HEK293T (cell line): ENCODE data around the gene CELF2.
"Not testable (repeated sequence)": the region's sequence is repeated elsewhere in the genome, so short reads cannot be mapped to it uniquely, and the experiment has no call there.

ENCODE experiments used
- CTCF ChIA-PET: fragments of 350-600 bp; formaldehyde crosslinking; extraction: SDS; loops from one replicate; lab custom pipeline; 2021; ENCODE audit warnings: antibody characterized with exemption, inconsistent platforms; lab: Yijun Ruan, JAX
- POLR2A ChIA-PET: fragments of 350-600 bp; formaldehyde crosslinking; extraction: SDS; loops from one replicate; lab custom pipeline; 2020; ENCODE audit warnings: antibody characterized with exemption, inconsistent platforms; lab: Yijun Ruan, JAX
- DNase-seq: peaks from one replicate; pipeline ENCODE4 v3.0.0; 2012; ENCODE audit warnings: mixed read lengths; ENCODE audit errors: extremely low spot score
- ARNT ChIP-seq: fragments of 450-650 bp; IDR thresholded peaks from 2 replicates; pipeline ENCODE4 v1.6.1; 2017; ENCODE audit warnings: mild to moderate bottlenecking
- BHLHE40 ChIP-seq: fragments of 450-650 bp; IDR thresholded peaks from 2 replicates; pipeline ENCODE4 v1.6.1; 2016; ENCODE audit warnings: mild to moderate bottlenecking, moderate library complexity, borderline replicate concordance
- CTBP1 ChIP-seq: fragments of 450-650 bp; IDR thresholded peaks from 2 replicates; pipeline ENCODE4 v1.6.1; 2016; ENCODE audit warnings: borderline replicate concordance
- ELF4 ChIP-seq: fragments of 450-650 bp; IDR thresholded peaks from 2 replicates; pipeline ENCODE4 v1.6.1; 2017; ENCODE audit warnings: antibody characterized with exemption
- FOXA1 ChIP-seq: fragments of 450-650 bp; IDR thresholded peaks from 2 replicates; pipeline ENCODE4 v1.6.1; 2016; ENCODE audit warnings: mild to moderate bottlenecking
- FOXK2 ChIP-seq: fragments of 450-650 bp; IDR thresholded peaks from 2 replicates; pipeline ENCODE4 v1.6.1; 2016; ENCODE audit warnings: mild to moderate bottlenecking
- FOXM1 ChIP-seq: fragments of 450-650 bp; IDR thresholded peaks from 2 replicates; pipeline ENCODE4 v1.6.1; 2017; ENCODE audit warnings: mild to moderate bottlenecking, borderline replicate concordance
- HDGF ChIP-seq: fragments of 450-650 bp; IDR thresholded peaks from 2 replicates; pipeline ENCODE4 v1.6.1; 2017; ENCODE audit warnings: antibody characterized with exemption, borderline replicate concordance
- L3MBTL2 ChIP-seq: fragments of 450-650 bp; conservative IDR thresholded peaks from 2 replicates; pipeline ENCODE4 v1.6.1; 2016; ENCODE audit warnings: mild to moderate bottlenecking
- LEF1 ChIP-seq: fragments of 450-650 bp; IDR thresholded peaks from 2 replicates; pipeline ENCODE4 v1.6.1; 2017; ENCODE audit warnings: mild to moderate bottlenecking, borderline replicate concordance
- NFRKB ChIP-seq: fragments of 450-650 bp; IDR thresholded peaks from 2 replicates; pipeline ENCODE4 v1.6.1; 2016; ENCODE audit warnings: mild to moderate bottlenecking, moderate library complexity
- SP1 ChIP-seq: fragments of 450-650 bp; IDR thresholded peaks from 2 replicates; pipeline ENCODE4 v1.6.1; 2017
- SUZ12 ChIP-seq: fragments of 450-650 bp; IDR thresholded peaks from 2 replicates; pipeline ENCODE4 v1.6.1; 2016; ENCODE audit warnings: mild to moderate bottlenecking
- TARDBP ChIP-seq: fragments of 450-650 bp; IDR thresholded peaks from 2 replicates; pipeline ENCODE4 v1.6.1; 2016
- ZNF384 ChIP-seq: fragments of 450-650 bp; IDR thresholded peaks from 2 replicates; pipeline ENCODE4 v1.6.1; 2016
- TF ChIP-seq, protein P1 (sequence below): fragments of 450-650 bp; IDR thresholded peaks from 2 replicates; pipeline ENCODE4 v1.6.1; 2016

The CELF2 gene

DNA sequence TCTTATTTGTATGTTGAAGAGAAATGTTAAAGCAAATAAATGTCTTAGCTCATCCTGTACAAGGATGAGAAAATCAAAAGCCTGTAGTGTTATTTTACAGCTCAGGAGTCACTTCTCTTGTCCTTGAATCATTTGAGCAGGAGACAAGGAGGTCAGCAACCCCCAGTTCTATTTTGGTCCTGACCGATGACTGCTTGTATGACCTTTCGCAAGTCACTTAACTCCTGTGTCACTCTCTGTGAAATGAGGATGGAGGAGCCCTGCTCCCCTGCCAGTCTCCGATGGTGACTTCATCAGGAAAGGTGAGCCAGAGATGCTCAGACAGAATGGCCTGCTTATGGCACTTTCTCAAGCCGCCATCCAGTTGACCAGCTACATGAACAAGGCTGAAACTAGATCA is 101.0 kb downstream of the CELF2 start:
- CTCF ChIA-PET = no interaction called here
- no peak for DNase-seq
- POLR2A ChIA-PET = interaction anchor here (1.1 kb wide), 1 partner anchor 41 kb away, joined by 3 read pairs; no protein-coding TSS in a partner anchor
- no peak for TF ChIP-seq FOXA1
- no peak for TF ChIP-seq HDGF
- no peak for TF ChIP-seq ELF4
- TF ChIP-seq CTBP1 = no peak
- TF ChIP-seq L3MBTL2 = no peak
- TF ChIP-seq TARDBP = no peak
- TF ChIP-seq FOXK2 = no peak
- TF ChIP-seq, protein P1, sequence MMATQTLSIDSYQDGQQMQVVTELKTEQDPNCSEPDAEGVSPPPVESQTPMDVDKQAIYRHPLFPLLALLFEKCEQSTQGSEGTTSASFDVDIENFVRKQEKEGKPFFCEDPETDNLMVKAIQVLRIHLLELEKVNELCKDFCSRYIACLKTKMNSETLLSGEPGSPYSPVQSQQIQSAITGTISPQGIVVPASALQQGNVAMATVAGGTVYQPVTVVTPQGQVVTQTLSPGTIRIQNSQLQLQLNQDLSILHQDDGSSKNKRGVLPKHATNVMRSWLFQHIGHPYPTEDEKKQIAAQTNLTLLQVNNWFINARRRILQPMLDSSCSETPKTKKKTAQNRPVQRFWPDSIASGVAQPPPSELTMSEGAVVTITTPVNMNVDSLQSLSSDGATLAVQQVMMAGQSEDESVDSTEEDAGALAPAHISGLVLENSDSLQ = no peak
- no peak for TF ChIP-seq LEF1
- TF ChIP-seq ARNT = no peak
- no peak for TF ChIP-seq BHLHE40
- no peak for TF ChIP-seq FOXM1
- no peak for TF ChIP-seq ZNF384
- TF ChIP-seq SP1 = no peak

- DNase-seq = no peak
- CTCF ChIA-PET = no interaction called here
- TF ChIP-seq, protein P1 = no peak
- TF ChIP-seq SP1 (no peak), LEF1 (no peak), ZNF384 (no peak), ARNT (no peak), FOXA1 (no peak), L3MBTL2 (no peak), TARDBP (no peak), ELF4 (no peak), SUZ12 (no peak), FOXK2 (no peak), NFRKB (no peak), FOXM1 (no peak), BHLHE40 (no peak), CTBP1 (no peak), HDGF (no peak)
- POLR2A ChIA-PET = no interaction called here
Observed at GRCh38 chr10:11119843-11120242, 102.2 kb downstream of the CELF2 start.

DNA sequence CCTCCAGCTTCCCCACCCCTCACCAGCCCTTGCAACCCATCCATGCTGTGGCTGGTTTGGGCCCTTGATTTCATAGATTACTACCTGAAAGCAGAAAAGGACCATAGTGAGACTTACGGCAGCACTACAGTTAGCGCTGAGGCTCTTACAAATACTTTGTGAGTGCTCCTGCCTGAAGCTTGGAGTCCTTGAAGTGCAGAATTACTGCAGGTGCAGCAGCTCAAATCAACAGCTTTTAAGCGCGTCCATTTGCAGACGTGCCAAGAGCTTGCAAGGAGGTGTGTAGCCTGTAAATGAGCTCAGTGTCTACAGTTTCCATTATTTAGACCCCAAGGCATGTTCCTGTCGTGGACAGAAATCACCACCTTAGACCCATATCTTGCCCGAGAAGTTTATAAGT is 103.0 kb downstream of the CELF2 start:
- ChIA-PET CTCF (no interaction called here), POLR2A (no interaction called here)
- no peak for DNase-seq
- no peak for TF ChIP-seq ZNF384
- no peak for TF ChIP-seq CTBP1
- no peak for TF ChIP-seq SUZ12
- TF ChIP-seq BHLHE40 = no peak
- TF ChIP-seq FOXK2 = no peak
- no peak for TF ChIP-seq ARNT

DNA sequence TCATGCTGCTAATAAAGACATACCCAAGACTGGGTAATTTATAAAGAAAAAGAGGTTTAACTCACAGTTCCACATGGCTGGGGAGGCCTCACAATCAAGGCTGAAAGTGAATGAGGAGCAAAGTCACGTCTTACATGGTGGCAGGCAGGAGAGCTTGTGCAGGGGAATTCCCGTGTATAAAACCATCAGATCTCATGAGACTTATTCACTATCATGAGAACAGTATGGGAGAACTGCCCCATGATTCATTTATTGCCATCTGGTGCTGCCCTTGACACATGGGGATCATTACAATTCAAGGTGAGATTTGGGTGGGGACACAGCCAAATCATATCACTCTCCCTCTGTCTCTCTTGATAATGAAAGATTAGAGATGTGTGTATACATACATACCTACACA is 106.2 kb downstream of the CELF2 start:
- CTCF ChIA-PET, POLR2A ChIA-PET, DNase-seq: not testable (repeated sequence)

DNA sequence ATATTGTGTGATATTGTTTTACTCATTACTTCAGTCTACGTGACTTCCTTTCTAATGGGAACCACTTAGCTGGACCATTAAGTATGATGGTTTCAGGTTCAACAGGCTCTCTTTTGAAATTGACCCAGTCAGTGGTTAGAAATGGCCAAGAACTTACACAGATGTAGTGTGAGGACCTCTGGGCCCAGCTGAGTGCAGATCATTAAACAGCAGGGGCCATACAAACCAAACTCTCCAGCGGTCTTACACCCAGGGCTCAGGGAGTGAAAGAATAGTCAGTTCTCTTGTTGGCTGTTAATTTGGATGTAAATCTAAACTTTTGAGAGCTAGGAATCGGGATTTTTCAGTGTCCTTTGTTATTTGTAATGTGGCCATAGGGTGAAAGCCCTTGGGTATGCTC is 107.3 kb downstream of the CELF2 start:
- no peak for DNase-seq
- ChIA-PET CTCF (no interaction called here), POLR2A (interaction anchor here (1.0 kb wide), 1 partner anchor 103 kb away, joined by 3 read pairs; no protein-coding TSS in a partner anchor)
- TF ChIP-seq, protein P1 = no peak
- TF ChIP-seq NFRKB (no peak), ARNT (no peak), TARDBP (no peak), HDGF (no peak), SP1 (no peak), LEF1 (no peak), BHLHE40 (no peak), SUZ12 (no peak), ZNF384 (no peak), FOXM1 (no peak), CTBP1 (no peak), ELF4 (no peak), L3MBTL2 (no peak), FOXA1 (no peak), FOXK2 (no peak)

DNA sequence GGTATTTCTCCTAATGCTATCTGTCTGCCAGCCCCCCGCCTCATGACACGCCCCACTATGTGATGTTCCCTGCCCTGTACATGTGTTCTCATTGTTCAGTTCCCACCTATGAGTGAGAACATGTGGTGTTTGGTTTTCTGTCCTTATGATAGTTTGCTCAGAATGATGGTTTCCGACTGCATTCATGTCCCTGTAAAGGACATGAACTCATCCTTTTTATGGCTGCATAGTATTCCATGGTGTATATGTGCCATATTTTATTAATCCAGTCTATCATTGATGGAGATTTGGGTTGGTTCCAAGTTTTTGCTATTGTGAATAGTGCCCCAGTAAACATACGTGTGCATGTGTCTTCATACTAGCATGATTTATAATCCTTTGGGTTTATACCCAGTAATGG is 109.3 kb downstream of the CELF2 start:
- DNase-seq, POLR2A ChIA-PET: not testable (repeated sequence)

DNA sequence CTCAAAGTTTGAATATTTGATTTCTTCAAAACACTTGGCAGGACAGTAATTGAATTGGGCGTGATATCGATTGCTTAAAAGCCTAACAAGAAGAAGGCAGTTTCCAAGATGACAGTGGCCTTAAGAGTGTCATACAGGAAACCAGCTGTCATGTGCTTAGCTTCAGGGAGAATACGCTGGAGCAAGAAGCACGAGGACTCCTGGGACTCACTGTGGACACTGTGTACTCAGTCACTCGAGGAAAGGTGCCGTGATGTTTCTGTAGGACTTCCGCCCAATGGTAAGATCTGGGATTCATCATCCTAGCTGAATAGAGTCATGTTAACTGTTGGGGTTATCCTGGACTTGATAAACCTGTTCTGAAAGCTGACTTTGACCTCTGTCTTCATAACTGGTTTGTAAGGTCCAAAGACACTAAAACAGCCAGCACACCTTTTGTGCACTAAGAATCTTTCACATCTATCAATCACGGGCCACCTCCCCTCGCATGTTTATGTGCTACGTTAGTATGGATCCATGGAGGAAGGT is 113.5 kb downstream of the CELF2 start:
- ChIA-PET POLR2A (interaction anchor here (0.6 kb wide), 1 partner anchor 26 kb away, joined by 3 read pairs; no protein-coding TSS in a partner anchor), CTCF (no interaction called here)
- DNase-seq = no peak
- TF ChIP-seq CTBP1 (no peak), NFRKB (no peak), ZNF384 (no peak), SP1 (no peak), ELF4 (no peak)

More for the DNA sequence above, 109.3 kb downstream of the CELF2 start:
- CTCF ChIA-PET = not testable (repeated sequence)
